Activated CD4-positive, alpha-beta memory T cell treated with anti-CD3 and anti-CD28 coated beads, Interleukin-2, amount 10 ng/mL, durations not matched to agents 7 days and 5 days (primary cell): Measurements from ENCODE around the gene EEA1. TPM values are rescaled to one million over a fixed set of nuclear protein-coding genes. Genes with fewer than 3 reads are reported as not detected.
"Not testable (repeated sequence)": the region's sequence is repeated elsewhere in the genome, so short reads cannot be mapped to it uniquely, and the experiment has no call there.

Experiments used
- CTCF ChIA-PET: fragments of 350-600 bp; sonication (Branson Sonifier 250); formaldehyde crosslinking; loops from one replicate; lab custom pipeline; 2021; ENCODE audit warnings: antibody characterized with exemption, inconsistent platforms; lab: Charles Lee
- POLR2A ChIA-PET: fragments of 350-600 bp; sonication (Branson Sonifier 250); formaldehyde crosslinking; loops from one replicate; lab custom pipeline; 2021; ENCODE audit warnings: antibody characterized with exemption; lab: Charles Lee
- DNase-seq: peaks from one replicate; pipeline ENCODE4 v3.0.0-alpha.2; 2020
- H3K27ac Mint-ChIP-seq: one replicate; pipeline ENCODE4 v1.8.0; 2021; ENCODE audit warnings: mild to moderate bottlenecking, mixed read lengths
- H3K27me3 Mint-ChIP-seq: one replicate; pipeline ENCODE4 v1.8.0; 2021; ENCODE audit warnings: mixed read lengths
- H3K36me3 Mint-ChIP-seq: one replicate; pipeline ENCODE4 v1.8.0; 2021; ENCODE audit warnings: low read depth, mixed read lengths
- H3K4me1 Mint-ChIP-seq: one replicate; pipeline ENCODE4 v1.8.0; 2021; ENCODE audit warnings: mixed read lengths
- H3K4me3 Mint-ChIP-seq: one replicate; pipeline ENCODE4 v1.8.0; 2021; ENCODE audit warnings: mild to moderate bottlenecking, mixed read lengths
- H3K9me3 Mint-ChIP-seq: one replicate; pipeline ENCODE4 v1.8.0; 2021; ENCODE audit warnings: mixed read lengths
- total RNA-seq, 2 experiments: library from RNA; stranded (reverse); gene quantifications; one replicate each; pipeline ENCODE4 v1.2.3, GENCODE V29; 2021

Gene EEA1
- 10 to 100 TPM; 12.6 to 16.1 TPM for total RNA-seq

GRCh38 chr12:92928962-92929915 is at the start of gene EEA1:
EEA1 (minus strand) TSS chr12:92929295; CDS start chr12:92929066, 229 bp downstream.
- POLR2A ChIA-PET: interaction anchor here (0.6 to 5.7 kb wide), 16 partner anchors 9 to 1560 kb away, joined by 3 to 46 read pairs (median 4); partner anchors contain the start of genes BTG1 and CRADD
- Mint-ChIP-seq H3K9me3 (no peaks in the 10 kb centered on the region), H3K36me3 (no peaks in the 10 kb centered on the region), H3K4me1 (peaks cover 28% of the 10 kb centered on the region), H3K27ac (peak within 1 kb of the TSS; percentile 78), H3K4me3 (peak within 1 kb of the TSS; percentile 80), H3K27me3 (peaks cover 16% of the 10 kb centered on the region)
- DNase-seq: peak; percentile 96
- CTCF ChIA-PET: interaction anchor here (0.8 to 3.2 kb wide), 6 partner anchors 58 to 1173 kb away, joined by 3 to 11 read pairs (median 4); no protein-coding TSS in a partner anchor

DNA sequence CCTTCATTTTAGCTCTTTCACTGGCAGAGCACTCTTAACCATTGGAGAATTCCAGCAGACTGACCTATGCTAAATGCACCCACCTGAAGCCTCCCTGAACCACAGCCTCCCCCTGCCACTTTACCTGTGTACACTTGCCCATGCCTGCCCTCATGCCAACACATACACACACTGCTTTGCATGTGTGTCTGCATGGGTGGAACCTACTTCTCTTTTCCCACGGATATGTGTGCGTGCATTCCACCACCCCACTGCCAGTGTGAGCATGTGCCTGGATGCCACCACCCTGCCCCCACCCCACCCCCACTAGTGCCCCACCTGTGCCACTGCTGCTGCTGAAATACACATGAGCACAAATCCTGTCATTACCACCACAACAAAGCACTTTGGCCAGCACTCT is 49.5 kb upstream of the EEA1 start:
- Mint-ChIP-seq H3K27ac (no peak overlapping the region), H3K4me3 (no peak overlapping the region), H3K36me3 (peaks cover 5% of the 10 kb centered on the region), H3K9me3 (peaks cover 15% of the 10 kb centered on the region), H3K4me1 (peaks cover 7% of the 10 kb centered on the region), H3K27me3 (peaks cover 13% of the 10 kb centered on the region)
- no peak for DNase-seq
- CTCF ChIA-PET: interaction anchor here (1.6 kb wide), 1 partner anchor 8 kb away, joined by 6 read pairs; no protein-coding TSS in a partner anchor
- POLR2A ChIA-PET: no interaction called here

DNA sequence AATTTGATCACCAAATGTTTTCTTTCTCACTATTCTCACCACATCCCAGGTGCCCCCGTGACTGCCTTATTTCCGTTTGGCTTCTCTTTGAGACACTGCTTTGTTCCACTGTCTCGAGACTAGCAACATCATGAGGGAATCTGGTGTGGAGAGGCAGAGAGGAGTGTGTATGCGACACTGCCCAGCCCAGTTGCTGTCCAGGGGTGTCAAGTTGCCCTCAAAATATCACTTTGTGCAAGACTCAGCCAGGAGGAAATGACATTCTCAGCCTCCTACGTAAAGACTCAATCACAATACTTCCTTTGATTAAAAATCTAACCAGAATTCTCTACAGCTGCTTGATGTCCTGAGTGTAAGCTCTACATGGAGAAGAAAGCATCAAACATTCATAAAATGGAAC is 48.2 kb upstream of the EEA1 start:
- Mint-ChIP-seq H3K4me3 (no peak overlapping the region), H3K27me3 (peaks cover 8% of the 10 kb centered on the region), H3K4me1 (peaks cover 9% of the 10 kb centered on the region), H3K36me3 (peaks cover 5% of the 10 kb centered on the region), H3K27ac (no peak overlapping the region), H3K9me3 (peaks cover 15% of the 10 kb centered on the region)
- DNase-seq: no peak
- POLR2A ChIA-PET: interaction anchor here (1.4 kb wide), 1 partner anchor 465 kb away, joined by 3 read pairs; no protein-coding TSS in a partner anchor
- CTCF ChIA-PET: interaction anchor here (2.9 kb wide), 1 partner anchor 10 kb away, joined by 14 read pairs; no protein-coding TSS in a partner anchor

DNA sequence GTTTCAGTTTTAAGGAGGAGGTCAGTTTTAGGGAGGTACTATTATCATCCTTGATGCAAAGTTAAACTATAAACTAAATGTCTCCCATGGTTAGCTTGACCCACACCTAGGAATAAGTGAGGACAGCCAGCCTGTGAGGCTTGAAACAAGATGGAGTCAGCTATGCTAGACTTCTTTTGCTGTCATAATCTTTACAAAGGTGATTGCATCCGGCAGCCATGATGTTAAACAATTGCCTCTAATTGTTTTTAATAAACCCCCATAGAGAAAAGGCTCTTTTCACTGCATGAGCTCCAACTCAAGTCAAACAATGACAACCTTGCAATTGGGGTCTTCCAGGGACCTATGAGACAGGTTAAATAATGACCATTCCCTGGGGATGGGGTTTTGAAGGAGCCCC is 45.7 kb upstream of the EEA1 start:
- H3K27me3 Mint-ChIP-seq: no peaks in the 10 kb centered on the region
- no peak for DNase-seq
- peaks cover 9% of the 10 kb centered on the region for H3K4me1 Mint-ChIP-seq
- POLR2A ChIA-PET: no interaction called here
- H3K27ac Mint-ChIP-seq: no peak overlapping the region
- peaks cover 3% of the 10 kb centered on the region for H3K36me3 Mint-ChIP-seq
- CTCF ChIA-PET: interaction anchor here (1.2 to 2.9 kb wide), 2 partner anchors 12 to 14 kb away, joined by 3 to 14 read pairs; no protein-coding TSS in a partner anchor
- H3K9me3 Mint-ChIP-seq: peaks cover 9% of the 10 kb centered on the region
- no peak overlapping the region for H3K4me3 Mint-ChIP-seq

DNA sequence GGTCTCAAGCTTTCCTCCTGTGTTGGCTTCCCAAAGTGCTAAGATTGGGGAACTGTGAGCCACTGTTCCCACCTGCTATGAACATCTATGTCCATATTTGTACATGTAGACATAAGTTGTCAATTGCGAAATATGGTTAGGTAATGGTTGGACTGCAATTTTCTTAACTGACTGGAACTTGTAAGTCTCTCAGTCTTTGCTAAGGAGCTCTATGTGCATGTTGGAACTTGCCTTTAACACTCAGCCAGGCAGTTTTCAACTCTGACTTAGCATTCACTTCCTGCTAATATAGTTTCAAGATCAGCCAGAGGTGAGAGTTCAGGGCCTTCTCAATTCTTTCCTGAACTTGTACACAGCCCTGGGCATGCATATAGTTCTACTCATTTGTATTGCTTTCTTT is 44.5 kb upstream of the EEA1 start:
- Mint-ChIP-seq H3K27ac (no peak overlapping the region), H3K36me3 (peaks cover 3% of the 10 kb centered on the region), H3K9me3 (peaks cover 9% of the 10 kb centered on the region), H3K4me1 (peaks cover 9% of the 10 kb centered on the region), H3K27me3 (no peaks in the 10 kb centered on the region), H3K4me3 (no peak overlapping the region)
- ChIA-PET POLR2A (no interaction called here), CTCF (interaction anchor here (1.2 kb wide), 1 partner anchor 13 kb away, joined by 3 read pairs; no protein-coding TSS in a partner anchor)
- no peak for DNase-seq

DNA sequence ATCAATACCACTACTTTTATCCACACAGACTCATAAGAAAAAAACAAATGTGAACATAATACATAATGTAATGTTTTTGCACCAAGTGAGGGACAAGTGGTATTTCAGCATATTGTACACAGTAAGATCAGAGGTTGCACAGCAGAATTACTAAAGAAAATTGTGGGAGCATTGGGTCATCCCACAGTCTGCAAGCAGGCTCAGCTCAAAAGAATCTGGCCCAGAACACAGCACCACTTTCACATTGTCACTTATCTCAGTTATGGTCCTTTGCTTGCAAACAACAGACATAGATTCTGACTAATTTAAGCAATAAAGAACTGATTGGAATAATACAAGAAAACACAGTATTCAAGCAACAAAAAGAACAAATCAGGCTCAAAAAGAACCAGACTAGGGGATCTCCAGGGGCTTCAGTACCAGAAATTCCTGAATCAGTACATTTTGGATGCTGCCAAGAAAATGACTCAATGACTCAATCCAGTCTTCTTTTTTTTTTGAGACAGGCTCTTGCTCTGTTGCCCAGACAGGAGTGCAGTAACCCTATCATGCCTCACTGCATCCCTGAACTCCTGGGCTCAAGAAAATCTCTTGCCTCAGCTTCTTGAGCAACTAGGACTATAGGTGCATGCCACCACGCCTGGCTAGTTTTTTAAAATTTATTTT is 42.9 kb upstream of the EEA1 start:
- DNase-seq: no peak
- H3K4me1 Mint-ChIP-seq: peaks cover 7% of the 10 kb centered on the region
- POLR2A ChIA-PET: no interaction called here
- H3K27me3 Mint-ChIP-seq: no peaks in the 10 kb centered on the region
- CTCF ChIA-PET: no interaction called here
- peaks cover 3% of the 10 kb centered on the region for H3K36me3 Mint-ChIP-seq
- no peak overlapping the region for H3K4me3 Mint-ChIP-seq
- H3K27ac Mint-ChIP-seq: no peak overlapping the region
- peaks cover 9% of the 10 kb centered on the region for H3K9me3 Mint-ChIP-seq

DNA sequence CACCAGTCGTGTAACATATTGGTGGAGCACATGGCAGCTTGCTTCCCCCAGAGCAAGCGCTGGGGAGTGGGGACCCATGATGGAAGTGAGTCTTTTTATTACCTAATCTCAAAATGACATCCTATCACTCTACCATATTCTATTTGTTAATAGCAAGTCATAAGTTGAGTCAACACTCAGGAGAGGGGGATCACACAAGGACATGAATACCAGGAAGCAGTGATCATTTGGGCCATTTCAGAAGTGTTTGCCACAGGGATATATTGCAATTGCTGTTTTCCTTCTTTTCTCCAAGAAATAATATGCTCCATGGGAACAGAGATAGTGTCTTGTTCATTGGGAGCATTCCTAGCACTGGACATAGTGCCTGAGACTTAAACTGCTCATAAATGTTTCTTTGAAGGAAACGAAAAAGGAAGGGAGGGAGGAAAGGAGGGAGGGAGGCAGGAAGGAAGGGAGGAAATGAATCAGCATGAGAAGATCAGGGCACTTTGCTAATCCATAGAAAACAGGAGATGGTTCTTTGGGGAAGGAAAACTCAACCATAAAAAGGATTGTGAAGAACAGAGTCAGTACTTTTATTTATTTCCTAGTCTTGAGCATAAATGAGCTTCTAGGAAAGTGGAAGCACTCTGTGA is 39.2 kb upstream of the EEA1 start:
- DNase-seq: no peak
- Mint-ChIP-seq H3K27ac (no peak overlapping the region), H3K27me3 (peaks cover 2% of the 10 kb centered on the region), H3K4me1 (peaks cover 4% of the 10 kb centered on the region), H3K36me3 (no peaks in the 10 kb centered on the region), H3K4me3 (no peak overlapping the region), H3K9me3 (no peaks in the 10 kb centered on the region)
- ChIA-PET CTCF (no interaction called here), POLR2A (no interaction called here)

DNA sequence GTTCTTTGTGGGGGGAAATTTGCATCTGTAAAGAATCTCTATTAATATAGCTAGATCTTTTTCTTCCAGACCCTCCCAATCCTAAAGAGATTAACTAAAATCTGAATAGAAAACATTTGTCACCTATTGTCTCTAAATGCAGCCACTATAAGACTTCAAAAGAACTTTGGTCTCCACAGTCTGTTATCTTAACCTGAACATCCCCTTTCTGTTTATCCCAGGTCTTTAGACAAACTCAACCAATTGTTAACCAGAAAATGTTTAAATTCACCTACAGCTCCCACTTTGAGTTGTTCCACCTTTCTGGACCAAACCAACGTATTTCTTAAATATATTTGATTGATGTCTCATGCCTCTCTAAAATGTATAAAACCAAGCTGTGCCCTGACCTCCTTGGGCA is 35.3 kb upstream of the EEA1 start:
- H3K4me1 Mint-ChIP-seq, H3K36me3 Mint-ChIP-seq, H3K27me3 Mint-ChIP-seq, H3K9me3 Mint-ChIP-seq, POLR2A ChIA-PET, H3K27ac Mint-ChIP-seq, DNase-seq, H3K4me3 Mint-ChIP-seq: not testable (repeated sequence)
- CTCF ChIA-PET: interaction anchor here (1.3 kb wide), 1 partner anchor 23 kb away, joined by 3 read pairs; no protein-coding TSS in a partner anchor

GRCh38 chr12:92961949-92962348 is 32.9 kb upstream of the EEA1 start:
- H3K27me3 Mint-ChIP-seq: peaks cover 2% of the 10 kb centered on the region
- H3K4me3 Mint-ChIP-seq: no peak overlapping the region
- no peaks in the 10 kb centered on the region for H3K9me3 Mint-ChIP-seq
- no peaks in the 10 kb centered on the region for H3K36me3 Mint-ChIP-seq
- H3K4me1 Mint-ChIP-seq: no peaks in the 10 kb centered on the region
- POLR2A ChIA-PET: no interaction called here
- DNase-seq: no peak
- CTCF ChIA-PET: no interaction called here
- no peak overlapping the region for H3K27ac Mint-ChIP-seq

DNA sequence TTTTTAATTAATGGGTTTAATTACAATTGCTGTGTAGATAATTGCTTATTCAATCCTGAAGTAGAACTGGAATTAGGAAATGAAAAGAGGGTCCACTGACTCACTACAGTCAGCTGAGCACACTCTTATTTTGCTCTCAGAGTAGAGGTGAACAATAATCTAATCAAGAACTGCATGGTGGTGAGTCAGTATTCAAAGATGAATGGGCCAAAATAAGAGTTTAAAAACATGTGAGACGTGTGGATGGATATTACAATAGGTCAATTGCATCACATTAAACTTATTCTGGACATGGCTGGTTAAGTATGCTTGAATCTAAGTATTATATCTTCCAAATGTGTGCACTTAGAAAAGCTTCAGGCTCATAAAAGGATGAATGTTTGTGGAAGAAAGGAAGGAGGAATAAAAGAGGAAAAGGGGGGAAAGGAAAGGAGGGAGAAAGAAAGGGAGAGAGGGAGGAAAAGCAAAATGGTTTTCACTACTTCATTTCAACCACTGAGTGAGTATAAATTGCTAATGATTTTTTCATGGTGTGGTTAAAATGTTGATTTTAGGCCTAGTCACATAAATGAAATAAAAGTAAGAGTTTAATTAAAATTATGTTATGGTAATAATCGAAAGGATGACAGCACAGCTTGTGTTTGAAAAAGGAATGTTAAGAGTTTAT is 27.0 kb upstream of the EEA1 start:
- DNase-seq: no peak
- POLR2A ChIA-PET: interaction anchor here (0.6 kb wide), 1 partner anchor 10 kb away, joined by 4 read pairs; no protein-coding TSS in a partner anchor
- H3K4me1 Mint-ChIP-seq: no peaks in the 10 kb centered on the region
- no peak overlapping the region for H3K4me3 Mint-ChIP-seq
- no peaks in the 10 kb centered on the region for H3K36me3 Mint-ChIP-seq
- H3K9me3 Mint-ChIP-seq: peaks cover 9% of the 10 kb centered on the region
- H3K27me3 Mint-ChIP-seq: no peaks in the 10 kb centered on the region
- CTCF ChIA-PET: interaction anchor here (0.7 kb wide), 1 partner anchor 621 kb away, joined by 3 read pairs; no protein-coding TSS in a partner anchor
- no peak overlapping the region for H3K27ac Mint-ChIP-seq

DNA sequence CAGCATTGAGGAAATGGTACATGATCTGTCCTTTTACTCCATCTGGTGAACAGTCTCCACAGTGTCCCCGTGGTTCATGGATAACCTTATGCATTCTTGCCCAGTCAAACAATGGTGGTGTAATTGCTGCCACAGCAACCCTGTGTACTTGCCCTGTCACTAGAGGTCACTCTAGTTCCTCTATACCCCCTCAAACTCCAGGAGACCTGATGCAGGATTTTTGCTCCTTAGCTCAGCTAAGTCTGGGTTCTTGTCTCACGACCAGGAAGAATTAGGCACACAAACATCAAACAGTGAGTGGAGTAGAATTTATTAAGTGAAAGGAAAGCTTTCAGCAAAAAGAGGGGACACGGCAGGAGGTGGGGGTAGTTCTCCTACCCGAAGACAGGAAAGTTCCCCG is 24.7 kb upstream of the EEA1 start:
- Mint-ChIP-seq H3K9me3 (peaks cover 9% of the 10 kb centered on the region), H3K4me3 (no peak overlapping the region), H3K36me3 (no peaks in the 10 kb centered on the region), H3K27me3 (no peaks in the 10 kb centered on the region), H3K27ac (no peak overlapping the region), H3K4me1 (no peaks in the 10 kb centered on the region)
- DNase-seq: no peak
- ChIA-PET CTCF (no interaction called here), POLR2A (no interaction called here)

- H3K27me3 Mint-ChIP-seq: no peaks in the 10 kb centered on the region
- ChIA-PET POLR2A (no interaction called here), CTCF (no interaction called here)
- H3K4me3 Mint-ChIP-seq: no peak overlapping the region
- no peak for DNase-seq
- H3K36me3 Mint-ChIP-seq: no peaks in the 10 kb centered on the region
- peaks cover 9% of the 10 kb centered on the region for H3K9me3 Mint-ChIP-seq
- no peaks in the 10 kb centered on the region for H3K4me1 Mint-ChIP-seq
- H3K27ac Mint-ChIP-seq: no peak overlapping the region
Observed at GRCh38 chr12:92952394-92952793, 23.3 kb upstream of the EEA1 start.
